GM18517 (cell line): ENCODE measurements around the gene KCNA10.

Source experiments
- ATAC-seq: cut with Tn5 transposase; IDR thresholded peaks from one replicate; pipeline ENCODE4 v1.9.1; 2021; ENCODE audit warnings: mild to moderate bottlenecking, moderate library complexity; ENCODE audit not compliant: unreplicated experiment

Gene KCNA10

DNA sequence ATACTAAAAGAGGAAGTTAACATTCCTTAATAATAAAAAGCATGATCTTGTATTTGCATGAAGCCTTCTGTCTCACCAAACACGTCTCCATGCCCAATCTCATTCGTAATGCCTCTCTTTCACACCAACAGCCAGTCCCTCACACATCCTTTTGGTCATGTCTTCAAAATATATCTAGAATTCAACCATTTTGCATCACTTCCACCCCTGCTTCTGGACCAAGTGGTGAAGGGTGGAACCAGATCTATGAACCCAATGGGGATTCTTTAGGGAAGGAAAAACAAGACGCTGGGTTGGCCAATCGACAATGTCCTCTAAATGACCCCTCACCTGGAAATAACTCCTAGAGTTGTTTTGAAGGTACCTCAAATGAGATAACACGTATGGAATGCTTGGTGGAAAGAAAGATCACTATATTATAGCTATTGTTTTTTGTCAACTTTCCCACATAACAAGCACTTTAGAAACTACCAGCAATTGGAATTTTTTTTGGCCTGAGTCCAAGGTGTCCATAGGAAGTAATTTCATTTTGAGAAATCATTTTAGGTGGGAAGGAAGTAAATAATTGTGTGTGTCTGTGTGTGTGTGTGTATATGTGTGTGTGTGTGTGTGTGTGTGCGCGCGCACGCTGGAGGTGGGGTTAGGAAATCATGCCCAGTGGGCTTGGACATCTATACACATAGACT is at the start of gene KCNA10:
KCNA10 (minus strand) TSS at position 51 of the 686 bp plus-strand sequence. CDS start 388 bp downstream, outside the sequence.
- no peak for ATAC-seq

DNA sequence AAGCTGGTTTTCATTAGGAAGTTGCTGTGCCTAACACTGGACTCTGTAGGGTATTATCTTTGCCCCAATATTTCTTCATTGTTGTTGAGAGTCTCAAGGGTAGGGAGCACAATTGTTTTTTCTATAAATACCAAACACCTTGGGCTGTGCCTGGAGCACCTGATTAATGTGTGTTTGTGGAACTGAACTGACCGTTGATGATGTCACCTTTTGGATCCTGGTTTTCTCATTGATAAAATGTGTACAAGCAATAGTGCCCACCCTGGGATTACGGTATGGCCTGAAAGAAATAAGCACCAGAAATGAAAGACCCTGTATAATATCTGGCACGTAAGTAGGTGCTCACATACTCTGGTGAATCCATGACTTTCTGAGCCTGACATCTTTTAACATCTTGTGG is 47.9 kb upstream of the KCNA10 start:
- ATAC-seq, result no peak

DNA sequence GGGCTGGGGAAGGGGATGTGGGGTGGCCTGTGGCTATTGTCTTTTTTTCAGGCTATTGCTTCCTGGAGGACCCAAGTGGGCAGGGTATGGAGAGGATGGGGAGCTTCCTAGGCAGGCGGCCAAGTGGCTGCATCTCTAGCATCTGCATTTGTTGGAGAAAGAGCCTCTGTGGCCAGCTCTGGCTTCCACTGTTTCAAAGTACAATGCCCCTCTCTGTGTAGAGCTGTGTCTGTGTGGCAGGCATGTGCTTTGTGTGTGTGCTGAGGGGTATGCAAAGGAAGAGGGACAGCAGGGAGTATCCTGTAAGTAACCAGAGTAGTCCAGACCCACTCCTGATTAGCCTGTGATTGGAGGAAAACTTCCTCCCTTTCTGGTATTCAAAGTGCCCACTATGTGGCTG is 46.6 kb upstream of the KCNA10 start:
- ATAC-seq, result no peak

DNA sequence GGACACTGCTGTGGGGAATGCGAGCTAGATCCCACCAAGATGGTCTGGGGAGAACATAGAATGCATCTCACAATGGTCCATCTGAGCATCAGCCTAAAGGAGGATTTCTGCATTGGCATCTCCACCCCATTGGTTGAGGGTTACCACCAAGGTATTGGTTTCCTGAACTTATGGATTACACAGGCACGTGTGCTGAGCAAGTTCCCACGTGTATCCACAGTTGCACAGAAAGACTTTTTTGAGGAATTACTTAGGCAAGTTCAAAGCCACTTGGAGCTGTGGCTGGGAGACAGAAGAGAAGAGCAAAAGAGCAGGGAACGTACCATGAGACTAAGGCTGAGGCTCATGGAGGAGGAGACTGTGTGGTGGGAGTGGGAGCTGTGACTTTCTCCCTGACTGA is 44.1 kb upstream of the KCNA10 start:
- ATAC-seq, result no peak

DNA sequence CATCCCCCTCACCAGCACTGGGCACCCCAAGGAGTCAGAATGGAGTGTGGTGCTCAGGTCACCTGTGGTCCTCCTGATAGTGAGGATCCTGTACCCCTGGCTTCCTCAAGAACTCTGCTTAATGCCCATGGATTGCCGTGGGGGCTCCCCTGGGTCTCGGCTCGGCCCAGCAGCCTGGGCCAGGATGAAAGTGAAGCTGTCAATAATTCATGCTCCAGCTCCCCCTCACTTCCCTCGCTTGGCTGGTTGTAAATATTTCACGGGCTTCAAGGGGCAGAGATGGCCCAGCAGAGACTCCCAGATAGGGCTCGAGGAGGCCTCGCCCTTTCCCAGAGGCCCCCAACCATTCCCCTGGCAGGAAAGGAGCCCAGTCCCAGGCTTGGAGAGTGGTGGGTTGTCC is 42.6 kb upstream of the KCNA10 start:
- ATAC-seq, result no peak

DNA sequence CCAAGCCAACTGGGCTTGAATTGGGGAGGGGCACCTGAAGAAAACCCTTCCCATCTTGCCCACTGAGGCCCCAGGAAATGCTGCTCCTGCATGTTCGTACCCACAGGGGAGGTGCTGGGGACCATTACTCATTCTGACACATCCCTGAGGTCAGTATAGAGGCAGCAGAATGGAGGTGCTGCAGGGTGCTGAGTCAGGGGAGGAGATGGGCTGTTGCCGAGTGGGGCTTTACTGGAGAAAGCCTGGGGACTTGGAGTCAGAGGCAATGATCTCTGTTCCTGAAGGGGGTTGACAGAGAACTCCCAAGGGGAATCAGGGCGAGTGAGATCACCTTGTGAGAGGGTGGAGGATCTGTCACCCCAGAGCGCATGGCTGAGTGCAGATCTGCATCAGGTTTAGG is 40.2 kb upstream of the KCNA10 start:
- no peak for ATAC-seq

DNA sequence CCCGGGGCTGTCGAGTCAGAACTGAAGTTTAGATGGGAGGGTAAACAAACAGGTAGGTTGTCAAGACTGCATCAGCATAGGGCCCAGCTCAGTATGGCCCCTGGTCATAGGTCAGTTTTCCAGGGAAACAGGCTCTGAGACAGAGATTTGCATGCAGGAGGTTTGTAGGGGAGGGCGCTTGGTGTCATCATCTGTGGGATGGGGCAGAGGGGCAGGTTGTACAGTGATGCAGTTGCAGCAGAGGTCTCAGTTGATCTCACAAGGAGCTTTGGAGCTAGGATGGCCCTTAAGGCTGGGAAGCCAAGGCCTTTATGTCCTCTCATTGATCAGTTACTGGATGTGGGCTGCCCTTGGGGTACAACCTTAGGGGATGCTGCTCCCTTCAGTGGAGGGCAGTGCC is 38.5 kb upstream of the KCNA10 start:
- ATAC-seq, result no peak

DNA sequence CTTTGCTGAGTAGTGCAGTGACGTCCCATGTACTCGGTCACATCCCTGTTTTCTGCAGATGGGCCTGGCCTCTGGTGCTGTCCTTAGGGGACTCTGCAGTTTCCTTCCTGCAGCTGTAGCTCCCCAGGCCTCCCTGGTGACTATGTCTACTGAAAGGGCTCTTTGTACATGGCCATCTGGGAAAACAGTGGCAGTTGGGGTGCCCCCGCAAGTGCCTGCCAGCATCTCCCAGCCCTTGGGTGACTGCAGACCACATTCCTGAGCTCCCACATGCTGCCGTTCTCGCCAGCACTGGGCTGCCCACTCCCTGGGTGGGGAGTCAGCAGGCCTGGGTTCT is 37.5 kb upstream of the KCNA10 start:
- ATAC-seq, result no peak

DNA sequence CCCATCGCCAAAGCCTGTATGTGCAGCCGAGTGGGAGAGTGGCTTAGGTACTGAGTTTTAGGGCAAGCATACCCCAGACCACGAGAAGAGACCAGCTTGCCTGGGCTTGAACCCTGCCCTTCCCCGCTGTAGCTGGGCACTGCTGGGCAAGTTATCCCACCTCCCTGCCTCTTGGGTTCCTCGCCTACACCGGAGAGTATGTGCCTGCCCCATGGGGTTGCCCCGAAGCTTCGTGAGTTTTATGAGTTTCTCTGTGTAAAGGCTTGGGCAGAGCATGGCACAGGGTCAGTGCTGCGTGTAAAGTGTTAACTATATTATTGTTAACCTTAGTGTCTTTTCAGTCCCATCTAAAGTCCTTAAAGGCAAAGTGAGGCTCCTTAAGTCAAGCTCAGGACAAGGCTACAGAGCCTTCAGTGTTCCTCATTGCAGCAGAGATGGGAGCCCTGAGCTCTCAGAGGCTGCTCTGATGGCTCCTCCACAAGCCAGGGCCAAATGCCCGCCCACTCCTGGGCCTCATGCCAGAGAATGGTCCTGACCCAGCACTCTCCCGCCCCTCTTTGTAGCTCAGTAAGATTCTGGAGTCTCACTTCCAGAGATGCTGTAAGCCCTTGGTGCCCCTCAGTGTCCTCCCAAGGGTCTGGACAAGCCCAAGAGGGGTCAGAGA is 37.0 kb upstream of the KCNA10 start:
- ATAC-seq, result no peak

DNA sequence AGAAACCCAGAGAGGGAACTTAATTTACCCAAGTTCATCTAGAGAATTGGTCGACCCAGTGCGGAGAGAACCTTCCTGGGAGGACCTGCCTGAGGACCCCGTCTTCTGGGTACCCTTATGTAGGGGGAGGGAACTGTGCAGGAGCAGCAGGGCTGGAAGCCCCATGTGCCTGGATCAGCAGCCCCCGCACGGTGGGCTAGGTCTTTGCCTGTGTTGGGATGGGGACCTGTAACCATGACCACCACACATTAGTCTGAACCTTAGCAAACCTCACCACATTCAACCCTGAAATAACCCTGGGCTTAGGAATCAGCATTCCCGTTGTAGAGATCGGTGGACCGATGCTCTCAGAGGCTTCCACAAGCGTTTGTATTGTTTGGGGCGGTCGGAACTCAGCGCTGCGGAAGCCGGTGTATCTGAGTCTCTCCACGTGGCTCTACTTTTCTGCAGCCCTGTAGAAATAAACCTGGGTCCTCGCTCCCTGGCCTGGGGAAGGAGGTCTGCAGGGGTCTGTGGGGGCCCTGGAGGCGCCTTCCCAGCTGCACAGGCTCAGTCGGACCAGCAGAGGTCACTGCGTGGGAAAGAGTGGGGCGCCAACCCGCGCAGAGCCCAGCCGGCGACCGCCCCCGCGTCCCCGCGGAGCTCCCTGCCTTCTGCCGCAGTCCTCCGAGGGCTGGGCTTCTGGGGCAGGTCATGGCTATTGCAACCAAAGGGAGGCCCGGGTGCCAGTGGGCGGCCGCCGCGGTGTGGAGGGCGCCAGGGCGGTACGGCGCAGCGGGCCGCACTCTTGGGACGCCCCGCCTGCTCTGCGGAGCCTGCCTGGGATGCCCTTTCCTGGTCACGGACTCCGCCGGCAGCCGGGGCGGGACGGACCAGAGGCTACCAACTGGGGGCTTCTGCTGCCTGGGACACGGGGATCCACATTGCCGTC is 36.2 kb upstream of the KCNA10 start:
- no peak for ATAC-seq

DNA sequence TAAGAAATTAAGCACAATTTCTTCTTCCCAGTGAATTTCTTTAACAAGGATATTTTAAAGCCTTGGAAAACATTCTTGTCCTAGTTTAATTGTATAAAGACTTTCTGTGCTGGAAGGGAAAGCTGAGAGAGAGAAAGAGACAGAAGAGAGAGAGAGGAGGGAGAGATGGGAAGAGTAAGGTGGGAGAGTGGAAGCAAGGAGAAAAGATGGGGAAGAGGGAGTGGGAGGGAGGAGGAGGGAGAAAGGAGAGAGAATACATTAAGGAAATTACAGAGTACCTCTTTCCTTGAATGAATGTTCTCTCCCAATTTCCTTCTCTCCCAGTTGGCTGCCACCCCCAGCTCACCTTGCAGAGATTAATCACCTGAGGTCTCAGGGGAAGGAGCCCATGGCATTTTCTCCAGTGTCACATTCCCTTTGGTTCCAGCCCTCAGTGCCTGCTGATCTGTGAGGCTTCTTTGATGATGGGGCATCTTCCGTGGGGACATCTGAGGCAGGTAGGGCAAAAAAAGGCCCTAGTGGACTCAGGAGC is 32.4 kb upstream of the KCNA10 start:
- ATAC-seq, result no peak

DNA sequence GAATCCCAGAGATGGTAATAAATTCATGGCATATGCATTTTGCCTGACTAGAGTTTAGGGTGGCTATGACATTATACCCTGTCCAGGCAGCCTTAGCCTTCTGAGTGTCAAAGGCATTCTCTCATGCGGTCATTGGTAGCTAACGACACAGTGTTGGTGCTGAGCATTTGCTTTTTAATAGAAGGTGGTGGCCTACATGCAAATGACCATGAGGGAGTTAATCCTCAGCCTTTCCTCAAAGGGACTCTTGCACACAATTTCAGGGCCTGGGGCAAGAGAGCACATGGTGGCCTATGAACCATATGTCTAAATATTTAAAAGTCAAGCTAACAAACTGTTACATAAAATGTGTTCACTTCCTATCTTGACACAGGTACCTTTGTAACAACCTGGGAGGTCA is 30.9 kb upstream of the KCNA10 start:
- ATAC-seq, result no peak

DNA sequence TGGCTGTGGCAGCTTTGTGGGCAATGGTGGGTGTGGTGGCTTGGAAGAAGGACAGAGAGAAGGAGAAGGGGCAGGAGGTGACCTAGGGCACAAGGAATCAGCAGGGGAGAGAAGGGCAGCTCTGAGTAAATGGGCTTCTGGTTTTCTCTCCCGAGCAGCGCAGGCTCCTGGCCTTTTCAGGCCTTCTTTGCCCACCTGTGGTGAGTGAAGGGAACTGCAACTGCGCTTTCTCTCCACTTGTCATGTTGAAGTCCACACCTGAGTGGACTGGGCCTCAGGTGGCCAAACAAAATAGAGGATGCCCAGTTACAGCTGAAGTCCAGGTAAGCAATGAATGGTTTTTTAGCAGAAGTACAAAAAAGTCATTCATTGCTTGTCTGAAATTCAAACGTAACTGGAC is 29.4 kb upstream of the KCNA10 start:
- no peak for ATAC-seq

DNA sequence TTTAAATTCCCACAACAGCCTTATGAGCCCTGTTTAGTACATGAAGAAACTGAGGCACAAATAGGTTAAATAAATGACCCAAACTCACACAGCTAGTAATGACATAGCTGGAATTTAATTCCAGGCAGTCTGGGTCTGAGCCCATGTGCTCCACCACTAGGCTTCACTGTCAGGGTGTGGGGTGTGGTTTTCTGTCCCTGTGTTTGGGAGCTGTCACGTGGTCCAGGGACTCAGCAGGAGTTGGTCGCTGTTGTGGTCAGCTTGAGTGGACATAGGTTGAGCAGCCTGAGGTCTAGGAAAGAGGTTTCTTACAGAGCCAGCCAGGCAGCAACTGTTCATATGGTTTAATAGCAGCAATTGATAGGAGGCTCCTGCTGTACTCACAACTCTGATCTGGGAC is 28.0 kb upstream of the KCNA10 start:
- no peak for ATAC-seq

DNA sequence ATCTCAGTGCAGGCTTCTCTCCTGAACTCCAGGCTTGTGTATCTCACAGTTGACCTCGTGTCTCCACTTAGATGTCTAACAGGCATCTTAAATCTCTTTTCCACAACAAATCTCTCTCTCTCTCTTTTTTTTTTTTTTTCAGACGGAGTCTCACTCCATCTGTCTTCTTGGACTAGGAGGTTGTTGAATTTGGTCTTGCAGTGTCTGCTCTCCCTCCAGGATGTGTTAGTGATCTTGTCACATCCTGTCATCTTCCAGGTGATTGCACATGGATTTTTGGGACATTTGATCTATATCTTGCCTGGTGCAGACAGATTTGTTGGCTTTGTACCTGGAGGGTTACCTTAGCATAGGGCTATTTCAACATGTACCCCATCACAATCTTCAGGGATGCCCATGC is 26.5 kb upstream of the KCNA10 start:
- ATAC-seq, result no peak

DNA sequence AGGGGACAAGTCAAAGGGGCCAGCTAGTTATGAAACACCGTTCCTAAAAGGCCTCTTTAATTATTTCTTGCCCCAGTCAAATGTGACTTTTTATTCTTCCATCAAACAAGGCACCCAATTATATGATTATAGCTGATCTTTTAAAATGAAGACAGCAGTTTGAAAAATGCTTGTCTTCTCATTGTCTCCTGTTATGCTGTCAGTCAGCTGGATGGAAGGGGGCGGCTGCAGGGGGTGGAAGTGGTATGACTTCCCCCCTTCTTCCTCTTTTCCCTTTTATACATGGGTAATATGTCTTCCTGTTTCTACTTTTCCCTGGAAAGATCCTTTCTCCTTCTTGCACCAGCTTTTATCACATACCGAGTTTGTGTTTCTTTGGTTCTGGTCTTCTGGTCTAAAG is 25.8 kb upstream of the KCNA10 start:
- ATAC-seq, result no peak

DNA sequence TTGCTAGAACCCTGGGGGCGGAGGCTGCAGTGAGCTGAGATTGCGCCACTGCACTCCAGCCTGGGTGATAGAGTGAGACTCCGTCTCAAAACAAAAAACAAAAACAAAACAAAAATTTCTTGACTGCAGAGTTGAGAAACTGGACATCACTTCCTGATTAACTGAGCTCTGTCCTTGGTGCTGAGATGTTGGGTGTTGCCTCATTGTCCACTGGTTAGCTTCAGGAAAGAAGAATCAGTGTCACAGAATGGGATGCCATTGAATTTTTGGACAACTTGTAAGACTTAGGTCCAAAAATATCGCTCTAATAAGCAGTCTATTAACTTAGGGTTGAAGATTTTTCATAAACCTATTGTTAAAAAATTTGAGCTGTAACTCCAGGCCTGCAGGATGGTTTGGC is 23.8 kb upstream of the KCNA10 start:
- no peak for ATAC-seq

DNA sequence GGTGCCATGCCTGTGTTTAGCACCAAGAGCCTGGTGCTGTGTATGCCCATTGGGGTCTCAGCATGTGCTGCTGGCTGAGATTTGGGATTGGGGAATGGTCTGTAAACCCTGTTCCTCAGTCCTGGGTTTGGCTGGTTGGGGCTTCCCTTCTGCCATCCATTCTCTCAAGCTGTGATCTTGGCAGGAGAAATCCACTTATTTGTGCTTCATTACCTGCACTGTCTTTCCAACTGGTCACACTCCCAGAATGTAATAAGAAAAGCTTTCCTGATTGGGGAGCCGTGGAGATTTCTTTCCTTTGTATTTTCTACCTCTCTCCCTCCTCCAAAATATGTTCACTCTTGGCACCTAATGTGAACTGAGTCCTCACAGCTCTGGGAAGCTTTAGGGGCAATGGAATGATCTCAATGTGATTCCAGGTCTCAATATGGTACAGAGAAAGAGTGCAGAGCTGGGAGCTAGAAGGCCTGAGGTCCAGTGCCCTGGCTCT is 23.0 kb upstream of the KCNA10 start:
- no peak for ATAC-seq

DNA sequence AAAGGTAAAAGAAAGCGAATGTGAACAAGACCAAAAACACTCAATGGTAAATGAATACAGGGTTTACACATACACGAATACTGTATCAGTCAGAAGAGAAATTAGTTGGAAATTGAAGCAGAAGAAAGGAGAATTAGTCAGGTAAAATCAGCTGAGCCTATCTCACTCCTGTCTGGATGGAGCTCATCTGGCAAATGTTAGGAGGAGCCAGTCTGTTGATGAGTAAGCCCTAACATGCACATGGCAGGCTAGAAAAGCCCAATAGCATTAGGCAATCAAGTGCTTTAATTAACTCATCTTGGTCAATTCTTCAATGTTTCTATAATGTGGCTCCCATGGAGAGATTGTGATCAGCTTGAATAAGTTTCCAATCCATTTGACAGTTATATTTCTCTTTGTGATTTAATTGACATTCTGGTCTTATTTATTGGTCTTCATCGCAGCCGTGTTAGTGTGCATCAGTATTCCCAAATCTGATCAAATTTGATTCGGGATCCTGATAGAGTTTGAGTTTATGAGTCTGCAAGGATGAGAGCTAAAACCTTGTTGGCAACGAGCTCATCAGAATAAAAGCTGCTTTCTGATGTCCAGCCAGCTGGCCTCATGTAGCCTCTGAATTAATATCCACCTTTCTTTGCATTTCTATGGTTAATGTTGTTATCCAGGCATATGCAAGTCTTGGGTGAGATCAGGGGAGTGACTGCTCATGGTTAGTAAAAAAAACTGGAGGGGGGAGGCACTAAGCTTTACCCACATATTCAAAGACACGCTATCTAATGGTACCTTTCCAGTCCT is 22.1 kb upstream of the KCNA10 start:
- ATAC-seq, result no peak

DNA sequence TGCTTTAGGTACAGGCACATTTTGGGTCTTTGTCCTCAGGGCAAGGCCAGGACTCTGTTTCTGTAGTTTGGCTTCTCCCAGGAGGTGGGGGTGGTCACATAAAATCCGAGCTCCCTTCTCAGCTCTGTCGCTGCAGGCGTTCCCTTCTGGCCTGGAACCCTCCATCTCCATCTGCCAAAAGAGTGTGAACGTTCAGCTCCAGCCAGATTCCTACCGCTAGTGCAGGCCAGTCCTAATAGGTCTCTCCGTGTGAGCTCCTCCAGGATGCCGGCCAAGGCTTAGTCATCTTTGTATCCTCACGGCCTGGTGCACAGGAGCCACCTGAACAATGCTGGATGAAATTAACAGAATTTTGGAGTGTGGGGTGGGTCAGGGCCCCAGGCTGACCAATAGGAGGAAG is 19.9 kb upstream of the KCNA10 start:
- ATAC-seq, result no peak

DNA sequence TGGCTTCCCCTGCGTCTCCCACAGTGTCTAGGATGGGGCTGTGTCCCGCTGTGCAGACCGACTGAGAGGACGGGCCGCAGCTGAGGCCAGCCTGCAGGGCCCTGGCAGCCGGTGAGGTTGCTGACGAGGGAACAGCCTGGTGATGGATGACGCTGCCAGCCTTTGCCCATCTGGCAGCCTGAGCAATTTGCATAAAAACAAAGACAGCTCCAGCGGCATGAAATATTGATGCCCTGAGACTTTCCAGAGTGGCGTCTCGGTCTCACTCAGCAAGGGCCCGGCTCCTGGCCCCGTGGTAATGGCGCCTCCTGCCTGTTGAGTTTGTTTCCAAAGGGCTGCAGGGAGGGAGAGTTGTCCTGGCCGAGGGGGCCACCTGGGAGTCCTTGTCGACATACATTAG is 19.1 kb upstream of the KCNA10 start:
- no peak for ATAC-seq
